GM10248 (cell line): ENCODE data around the gene PVALEF.

Source experiments
- CTCF ChIA-PET: fragments of 300-600 bp; sonication (Branson Sonifier 250); formaldehyde crosslinking; extraction: SDS; loops from one replicate; lab custom pipeline; 2021; ENCODE audit warnings: antibody characterized with exemption; lab: Yijun Ruan, JAX
- POLR2A ChIA-PET: fragments of 350-650 bp; sonication (Branson Sonifier 250); formaldehyde crosslinking; extraction: SDS; loops from one replicate; lab custom pipeline; 2020; ENCODE audit warnings: antibody characterized with exemption; lab: Yijun Ruan, JAX
- DNase-seq: peaks from one replicate; pipeline ENCODE4 v3.0.0; 2012; ENCODE audit errors: extremely low spot score
- TF ChIP-seq, protein P1 (sequence below): IDR thresholded peaks from 2 replicates; pipeline ENCODE4 v1.5.1; 2012; ENCODE audit warnings: mild to moderate bottlenecking, low read depth; ENCODE audit errors: extremely low read depth, missing control alignments, control extremely low read depth

The PVALEF gene

DNA sequence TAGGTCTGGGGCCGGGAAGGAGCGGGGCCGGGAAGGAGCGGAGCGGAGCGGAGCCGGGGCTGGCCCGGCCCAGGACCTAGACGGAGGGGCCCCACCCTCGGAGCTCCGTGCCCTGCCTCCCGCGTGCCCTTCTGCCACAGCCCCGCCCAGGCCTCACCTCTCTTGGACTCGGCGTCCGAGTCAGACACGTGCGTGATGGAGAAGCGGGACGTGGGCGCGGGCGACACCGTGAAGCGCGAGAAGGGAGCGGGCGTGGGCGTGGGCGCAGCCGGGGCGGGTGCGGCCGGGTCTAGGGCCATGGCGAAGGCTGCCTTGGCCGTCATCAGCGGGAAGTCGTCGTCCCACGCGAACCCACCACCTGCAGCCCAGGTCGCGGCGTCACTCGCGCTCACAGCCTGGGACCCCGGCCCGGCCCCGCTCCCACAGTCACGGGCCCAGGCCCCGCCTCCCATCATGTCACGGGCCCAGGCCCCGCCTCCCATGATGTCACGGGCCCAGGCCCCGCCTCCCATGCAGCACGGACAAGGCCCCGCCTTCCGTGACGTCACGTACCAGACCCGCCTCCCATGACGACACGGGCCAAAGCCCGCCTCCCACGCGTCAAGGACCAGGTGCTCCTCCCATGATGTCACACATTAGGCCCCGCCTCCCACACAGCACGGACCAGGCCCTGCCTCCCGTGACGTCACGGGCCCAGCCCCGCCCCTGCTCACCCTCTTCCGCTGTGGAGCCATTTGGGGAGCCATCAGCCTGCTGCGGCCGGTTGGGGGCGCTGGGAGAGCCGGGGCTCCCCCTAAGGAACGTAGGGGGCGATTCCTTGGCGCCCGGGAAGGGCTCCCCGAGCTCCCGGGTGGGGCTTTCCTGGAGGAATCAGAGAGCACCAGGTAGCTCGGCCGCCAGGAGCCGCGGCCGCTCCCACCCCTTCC lies 45.8 kb upstream of the PVALEF start:
- TF ChIP-seq, protein P1, sequence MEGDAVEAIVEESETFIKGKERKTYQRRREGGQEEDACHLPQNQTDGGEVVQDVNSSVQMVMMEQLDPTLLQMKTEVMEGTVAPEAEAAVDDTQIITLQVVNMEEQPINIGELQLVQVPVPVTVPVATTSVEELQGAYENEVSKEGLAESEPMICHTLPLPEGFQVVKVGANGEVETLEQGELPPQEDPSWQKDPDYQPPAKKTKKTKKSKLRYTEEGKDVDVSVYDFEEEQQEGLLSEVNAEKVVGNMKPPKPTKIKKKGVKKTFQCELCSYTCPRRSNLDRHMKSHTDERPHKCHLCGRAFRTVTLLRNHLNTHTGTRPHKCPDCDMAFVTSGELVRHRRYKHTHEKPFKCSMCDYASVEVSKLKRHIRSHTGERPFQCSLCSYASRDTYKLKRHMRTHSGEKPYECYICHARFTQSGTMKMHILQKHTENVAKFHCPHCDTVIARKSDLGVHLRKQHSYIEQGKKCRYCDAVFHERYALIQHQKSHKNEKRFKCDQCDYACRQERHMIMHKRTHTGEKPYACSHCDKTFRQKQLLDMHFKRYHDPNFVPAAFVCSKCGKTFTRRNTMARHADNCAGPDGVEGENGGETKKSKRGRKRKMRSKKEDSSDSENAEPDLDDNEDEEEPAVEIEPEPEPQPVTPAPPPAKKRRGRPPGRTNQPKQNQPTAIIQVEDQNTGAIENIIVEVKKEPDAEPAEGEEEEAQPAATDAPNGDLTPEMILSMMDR = no peak
- DNase-seq = peak; percentile 83
- CTCF ChIA-PET = no interaction called here
- POLR2A ChIA-PET = interaction anchor here (0.6 kb wide), 1 partner anchor 388 kb away, joined by 4 read pairs; no protein-coding TSS in a partner anchor

DNA sequence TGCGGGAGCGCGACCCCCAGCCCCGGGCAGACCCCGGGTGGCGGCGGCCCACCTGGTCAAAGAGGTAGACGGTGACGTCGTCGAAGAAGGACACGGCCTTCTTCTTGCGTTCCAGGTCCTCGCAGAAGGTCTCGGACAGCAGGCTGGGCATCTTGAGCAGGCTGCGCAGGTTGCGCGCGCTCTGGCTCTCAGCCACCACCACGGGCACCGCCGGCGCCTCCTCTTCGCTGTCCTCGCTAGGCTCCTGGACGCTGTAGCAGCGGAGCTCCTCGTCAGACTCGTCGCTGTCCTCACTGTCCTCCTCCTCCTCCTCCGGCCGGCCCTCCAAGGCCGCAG lies 45.2 kb upstream of the PVALEF start:
- DNase-seq = no peak
- CTCF ChIA-PET = no interaction called here
- POLR2A ChIA-PET = interaction anchor here (0.6 kb wide), 1 partner anchor 387 kb away, joined by 4 read pairs; no protein-coding TSS in a partner anchor
- TF ChIP-seq, protein P1 = no peak

DNA sequence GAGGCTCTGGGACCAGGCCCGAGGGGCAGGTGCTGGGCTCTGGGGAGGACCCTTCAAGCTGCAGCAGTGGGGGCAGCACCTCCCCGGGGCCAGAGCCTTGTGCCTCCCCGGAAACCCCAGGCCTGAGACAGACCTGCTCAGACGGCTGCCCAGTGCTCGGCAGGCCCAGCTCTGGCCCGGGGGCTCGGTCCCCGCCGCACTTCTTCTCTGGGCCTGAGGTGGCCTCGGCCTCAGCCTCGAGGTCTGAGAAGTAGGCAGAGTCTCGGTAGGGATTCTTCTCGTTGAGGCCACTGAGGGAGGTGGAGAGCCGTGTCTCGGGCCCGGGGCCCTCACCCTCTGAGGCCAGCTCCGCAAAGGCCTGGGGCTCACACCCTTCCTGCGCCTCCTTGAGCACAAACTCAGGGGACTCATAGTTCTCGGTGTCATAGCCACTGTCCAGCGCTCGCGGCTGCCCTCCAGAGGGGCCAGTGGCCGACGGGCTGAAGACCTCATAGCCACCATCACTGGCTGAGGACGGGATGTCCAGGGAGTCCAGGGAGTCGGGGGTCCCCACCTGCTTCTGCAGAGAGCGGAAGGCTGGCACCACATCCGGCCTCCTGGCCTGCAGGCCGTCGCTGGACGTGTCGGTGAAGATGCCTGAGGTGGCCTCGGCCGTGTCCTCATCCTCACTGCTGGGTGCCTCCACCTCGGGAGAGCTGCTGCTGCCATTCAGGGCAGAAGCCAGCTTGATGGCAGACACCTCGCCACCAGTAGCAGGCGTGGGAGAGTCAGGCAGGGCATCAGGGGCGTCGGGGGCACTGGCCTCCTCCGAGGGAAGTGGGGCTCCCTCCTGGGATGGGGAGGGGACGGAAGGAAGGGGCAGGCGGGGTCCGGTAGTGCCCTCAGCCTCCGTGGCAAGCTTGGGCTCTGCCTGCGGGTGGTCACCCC lies 44.3 kb upstream of the PVALEF start:
- TF ChIP-seq, protein P1 = no peak
- DNase-seq = no peak
- POLR2A ChIA-PET = no interaction called here
- CTCF ChIA-PET = no interaction called here

DNA sequence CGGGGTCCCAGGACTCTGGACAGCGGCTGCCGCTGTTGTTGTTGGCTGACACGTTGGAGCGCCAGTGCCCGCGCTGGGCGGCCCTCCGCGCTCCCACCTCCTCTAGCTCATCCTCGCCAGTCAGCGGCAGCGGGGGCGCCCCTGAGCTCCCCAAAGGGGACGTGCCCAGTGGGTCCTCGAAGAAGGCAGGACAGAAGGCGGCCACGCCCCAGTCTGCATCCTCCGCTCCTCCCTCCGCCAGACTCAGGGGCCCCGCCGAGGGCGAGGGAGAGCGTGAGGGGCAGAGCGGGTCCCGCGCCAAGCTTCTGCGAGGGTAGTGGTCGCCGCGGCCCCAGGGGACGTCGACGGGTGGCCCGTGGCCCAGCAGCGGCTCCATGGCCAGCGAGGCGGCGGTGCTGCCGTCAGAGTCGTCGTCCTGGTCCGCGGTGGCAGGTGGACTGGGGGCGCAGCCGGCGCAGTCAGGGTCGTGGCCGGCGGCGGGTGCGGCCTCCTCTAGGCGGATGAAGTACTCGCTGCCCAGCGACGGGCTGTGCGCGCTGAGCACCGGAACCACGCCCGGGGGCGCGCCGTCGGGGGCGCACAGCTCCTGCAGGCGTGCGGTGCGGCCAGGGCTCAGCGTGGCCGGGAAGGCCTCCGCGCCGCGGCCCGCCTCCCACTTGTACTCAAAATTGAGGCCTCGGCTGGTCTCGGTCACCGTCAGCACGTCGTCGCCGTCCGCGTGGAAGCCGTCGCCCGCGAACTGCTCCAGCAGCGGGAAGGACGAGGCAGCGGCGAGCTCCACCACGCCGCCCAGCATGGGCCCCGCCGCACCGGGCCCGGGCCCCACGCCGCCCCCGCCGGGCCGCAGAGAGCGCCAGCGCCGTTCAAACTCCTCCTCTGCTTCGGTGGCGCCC lies 43.2 kb upstream of the PVALEF start:
- POLR2A ChIA-PET = no interaction called here
- CTCF ChIA-PET = no interaction called here
- no peak for DNase-seq
- TF ChIP-seq, protein P1 = no peak

DNA sequence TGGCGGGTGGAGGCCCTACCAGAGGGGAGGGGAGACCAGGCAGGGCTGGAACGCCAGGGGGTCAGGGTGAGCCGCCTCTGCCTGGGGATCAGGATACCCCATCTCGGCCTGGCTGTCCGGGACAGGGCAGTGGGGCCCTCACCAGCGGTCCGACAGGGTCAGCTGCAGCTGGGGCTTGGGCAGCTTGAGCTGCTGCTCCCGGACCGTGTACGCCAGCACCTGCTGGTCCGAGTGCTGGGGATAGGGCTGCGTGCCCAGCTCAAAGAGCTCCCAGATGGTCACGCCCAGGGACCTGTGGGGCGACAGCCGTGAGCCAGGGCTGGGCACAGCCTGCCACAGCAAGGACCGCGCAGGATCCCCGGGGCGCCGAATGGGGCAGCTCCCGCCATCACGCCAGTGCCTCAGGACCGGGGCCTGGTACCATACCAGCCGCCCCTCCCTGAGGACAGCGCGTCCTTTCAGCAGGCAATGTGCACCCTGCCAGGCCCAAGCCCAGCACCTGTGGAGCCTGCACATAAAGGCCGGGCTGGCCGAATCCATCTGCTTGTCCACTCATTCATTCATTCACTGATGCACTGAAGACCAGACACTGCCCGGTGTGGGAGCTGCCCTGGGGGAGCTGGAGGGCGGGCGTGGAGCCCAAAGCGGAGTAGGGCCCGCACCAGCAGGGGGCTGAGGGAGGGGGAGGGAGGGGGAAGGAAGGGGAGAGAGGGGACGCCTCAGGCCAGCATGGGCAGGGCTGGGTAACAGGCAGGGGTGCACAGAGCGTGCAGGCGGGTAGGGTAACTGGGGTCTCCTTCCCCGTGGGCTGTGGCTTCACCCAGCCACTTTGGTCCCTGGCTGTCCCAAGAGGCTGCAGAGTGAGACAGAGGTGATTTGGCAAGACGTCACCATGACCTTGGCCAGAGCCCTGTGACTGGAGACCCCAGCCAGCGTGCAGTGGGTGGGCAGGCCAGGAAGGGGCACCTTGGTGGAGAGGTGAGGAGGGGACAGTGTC lies 42.0 kb upstream of the PVALEF start:
- POLR2A ChIA-PET = no interaction called here

More for the DNA sequence above, 42.0 kb upstream of the PVALEF start:
- TF ChIP-seq, protein P1 = no peak
- CTCF ChIA-PET = no interaction called here
- no peak for DNase-seq
